Keratinocyte (primary cell): Measurements from ENCODE around the gene TNFSF15. TPM values are rescaled to one million over a fixed set of nuclear protein-coding genes. Genes with fewer than 3 reads are reported as not detected.

ENCODE experiments used
- DNase-seq: peaks from one replicate; pipeline ENCODE4 v3.0.0-alpha.2; 2011; ENCODE audit warnings: low read depth, missing footprints, low spot score
- FAIRE-seq: peaks from 2 replicates; lab custom pipeline; 2011; peaks lifted over from hg19 to GRCh38; lab: Jason Lieb, UNC
- H2AFZ ChIP-seq: 2 replicates; pipeline ENCODE4 v1.6.0; 2012; ENCODE audit warnings: low read length, control low read depth, inconsistent platforms; ENCODE audit not compliant: control insufficient read depth
- H3K27ac ChIP-seq: 2 replicates; pipeline ENCODE4 v1.5.1; 2011; ENCODE audit warnings: low read length; ENCODE audit not compliant: control insufficient read depth, insufficient read depth
- H3K27me3 ChIP-seq: 3 replicates; pipeline ENCODE4 v1.6.0; 2011; ENCODE audit warnings: low read length; ENCODE audit not compliant: control insufficient read depth, insufficient read depth; ENCODE audit errors: extremely low read depth
- H3K36me3 ChIP-seq, 2 experiments: 2 replicates in 1 of 2; 3 replicates in 1 of 2; pipeline ENCODE4 v1.5.1; 2011; ENCODE audit warnings: low read length in 2 of 2, mild to moderate bottlenecking in 1 of 2; ENCODE audit not compliant: control insufficient read depth in 2 of 2, insufficient read depth in 2 of 2; ENCODE audit errors: extremely low read depth in 1 of 2
- H3K4me1 ChIP-seq: 3 replicates; pipeline ENCODE4 v1.5.1; 2011; ENCODE audit warnings: low read length; ENCODE audit not compliant: control insufficient read depth, insufficient read depth; ENCODE audit errors: extremely low read depth
- H3K4me2 ChIP-seq: 3 replicates; pipeline ENCODE4 v1.6.0; 2011; ENCODE audit warnings: low read depth, low read length; ENCODE audit not compliant: control insufficient read depth, insufficient read depth; ENCODE audit errors: extremely low read depth
- H3K4me3 ChIP-seq, 3 experiments: fragments of 200-600 bp in 1 of 3; sonication (generic) in 1 of 3; 2 replicates in 2 of 3; 3 replicates in 1 of 3; pipeline ENCODE4 v1.5.1; 2011 to 2016; ENCODE audit warnings: low read length in 3 of 3, mild to moderate bottlenecking in 3 of 3, control low read depth in 2 of 3, inconsistent platforms in 1 of 3, low read depth in 1 of 3, mixed read lengths in 1 of 3, mixed run types in 1 of 3, moderate library complexity in 1 of 3; ENCODE audit not compliant: control insufficient read depth in 2 of 3, insufficient read depth in 2 of 3; ENCODE audit errors: extremely low read depth in 1 of 3
- H3K79me2 ChIP-seq: 2 replicates; pipeline ENCODE4 v1.6.0; 2012; ENCODE audit warnings: low read length; ENCODE audit not compliant: control insufficient read depth, insufficient read depth
- H3K9ac ChIP-seq: 3 replicates; pipeline ENCODE4 v1.6.0; 2011; ENCODE audit warnings: low read length; ENCODE audit not compliant: control insufficient read depth, insufficient read depth; ENCODE audit errors: extremely low read depth
- H3K9me1 ChIP-seq: 3 replicates; pipeline ENCODE4 v1.6.0; 2011; ENCODE audit warnings: low read length; ENCODE audit not compliant: control insufficient read depth, insufficient read depth; ENCODE audit errors: extremely low read depth
- H3K9me3 ChIP-seq: 2 replicates; pipeline ENCODE4 v1.5.1; 2012; ENCODE audit warnings: low read depth, low read length; ENCODE audit not compliant: control insufficient read depth
- H4K20me1 ChIP-seq: 3 replicates; pipeline ENCODE4 v1.6.0; 2011; ENCODE audit warnings: low read length; ENCODE audit not compliant: control insufficient read depth, insufficient read depth; ENCODE audit errors: extremely low read depth
- CTCF ChIP-seq, 3 experiments: IDR thresholded peaks in 1 of 3; conservative IDR thresholded peaks in 1 of 3; optimal IDR thresholded peaks in 1 of 3; 2 replicates in 2 of 3; 3 replicates in 1 of 3; pipeline versions ENCODE3 to v1.5.1; 2011; ENCODE audit warnings: low read length in 3 of 3, mild to moderate bottlenecking in 3 of 3, moderate library complexity in 2 of 3, control low read depth in 1 of 3, inconsistent platforms in 1 of 3; ENCODE audit not compliant: insufficient read depth in 2 of 3; ENCODE audit errors: extremely low read depth in 1 of 3
- EZH2 ChIP-seq: IDR thresholded peaks from one replicate; pipeline ENCODE4 v1.6.1; 2012; ENCODE audit warnings: inconsistent platforms, mild to moderate bottlenecking, low read length, moderate library complexity
- dilution Hi-C: fragments of 300-500 bp; cut with MboI; formaldehyde crosslinking; loops from one replicate; pipeline ENCODE4 v1.7.0; 2020; ENCODE audit warnings: low sequenced_read_pairs; ENCODE audit not compliant: extremely low pct_ligation_motif_present
- polyA minus RNA-seq, 3 experiments: library from RNA; depleted of rRNA, polyadenylated mRNA; stranded (reverse); fragments of >200 nt; gene quantifications; 1 replicate in 1 of 3; 2 replicates in 1 of 3; 3 replicates in 1 of 3; pipeline ENCODE4 v1.2.3, GENCODE V29; 2011
- polyA plus RNA-seq, 5 experiments: library from polyadenylated mRNA; depleted of rRNA in 3 of 5; stranded (reverse) in 3 of 5; stranded (forward) in 1 of 5; unstranded in 1 of 5; fragments of >200 nt; gene quantifications; 1 replicate in 1 of 5; 2 replicates in 3 of 5; 3 replicates in 1 of 5; pipeline versions ENCODE4 v1.2.1 to v1.2.3, GENCODE V29; 2011 to 2012; ENCODE audit warnings: missing spikeins in 2 of 5, low read depth in 1 of 5, low replicate concordance in 1 of 5

The TNFSF15 gene
- polyA plus RNA-seq (0.84 to 1.1 TPM (median 0.89 TPM) in 3 replicates), polyA minus RNA-seq (0.43 to 1.1 TPM (median 1.1 TPM) in 3 replicates)
- 0.25 TPM for polyA plus RNA-seq (2011; ENCODE audit: low read depth)
- polyA plus RNA-seq (2011; cell fraction: cytosol; rRNA removed), result 0.52 and 0.80 TPM in 2 replicates
- 2.0 and 2.1 TPM in 2 replicates for polyA plus RNA-seq (2011; cell fraction: nucleus; rRNA removed)
- 0.39 and 0.40 TPM in 2 replicates for polyA plus RNA-seq (2012; ENCODE audit: low replicate concordance)
- polyA minus RNA-seq (2011; cell fraction: cytosol; rRNA and poly(A)+ RNA removed), result 0.77 TPM
- 1.7 and 4.2 TPM in 2 replicates for polyA minus RNA-seq (2011; cell fraction: nucleus; rRNA and poly(A)+ RNA removed)

DNA sequence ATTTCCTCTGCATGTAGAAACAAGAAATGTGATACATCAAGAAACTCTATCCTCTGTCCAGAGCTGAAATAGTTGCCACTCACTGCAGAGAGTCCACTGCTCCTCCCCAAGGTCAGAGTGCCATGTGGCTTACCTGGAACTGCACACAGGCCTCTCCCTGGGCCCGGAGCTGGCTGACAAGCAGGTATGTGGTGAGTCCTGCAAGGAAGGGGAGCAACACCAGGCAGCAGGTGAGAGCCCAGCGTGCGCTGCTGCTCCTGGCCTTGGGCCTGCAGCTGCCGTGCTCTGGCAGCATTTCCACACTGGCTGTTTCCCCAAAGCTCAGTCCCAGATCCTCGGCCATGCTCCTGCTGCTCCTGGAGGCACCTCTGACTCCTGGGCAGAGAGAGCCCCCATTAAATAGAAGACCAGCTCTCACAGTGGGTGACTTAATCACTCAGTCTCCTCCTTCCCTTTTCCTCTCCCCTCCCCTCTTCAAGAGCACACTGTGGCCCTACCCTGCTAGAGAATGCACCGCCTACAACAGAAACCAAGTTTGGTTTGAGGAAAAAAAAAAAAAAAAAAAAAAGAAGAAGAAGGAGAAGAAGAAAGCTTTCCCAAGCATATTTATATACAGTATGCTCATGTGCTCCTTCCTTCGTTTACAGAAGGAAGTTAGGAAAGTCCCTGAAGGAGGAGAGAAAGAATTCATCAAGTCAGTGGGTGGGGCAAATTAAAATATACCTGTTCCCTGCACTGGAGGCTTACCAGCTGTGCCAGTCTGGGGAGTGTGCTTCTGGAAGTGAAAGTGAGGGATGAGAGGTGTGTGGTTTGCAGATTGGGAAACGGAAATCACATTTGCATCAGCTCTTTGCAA lies at the start of gene TNFSF15:
Gene TNFSF15 (minus strand): TSS at position 370 of the 856 bp plus-strand sequence. CDS start 27 bp downstream, at position 343.
- DNase-seq (no peak), FAIRE-seq (peak; percentile 46)
- Histone ChIP-seq H3K4me3 (peak within 1 kb of the TSS; percentile 4 to 37 (median 24)), H3K9ac (peak within 1 kb of the TSS; percentile 41), H3K79me2 (no peaks in the 10 kb centered on the region), H4K20me1 (no peaks in the 10 kb centered on the region), H3K9me1 (no peaks in the 10 kb centered on the region), H3K9me3 (no peaks in the 10 kb centered on the region), H3K27ac (peak within 1 kb of the TSS; percentile 67), H3K27me3 (no peaks in the 10 kb centered on the region), H2AFZ (peak within 1 kb of the TSS; percentile 65), H3K4me2 (peak within 1 kb of the TSS; percentile 85), H3K4me1 (peaks cover 31% of the 10 kb centered on the region), H3K36me3 (no peaks in the 10 kb centered on the region)
- TF ChIP-seq EZH2 (no peak), CTCF (optimal IDR thresholded peaks at IDR 0.05 in 1 of 3, IDR thresholded peaks at IDR 0.05 in 1 of 3, conservative IDR thresholded peaks at IDR 0.05 in 1 of 3; ENCODE audit: extremely low read depth in 1 of 3, insufficient read depth in 2 of 3, low read length in 3 of 3) (no peak)
- dilution Hi-C loops, result no loop called here

GRCh38 chr9:114855488-114855887 lies 49.6 kb upstream of the TNFSF15 start:
- no peaks in the 10 kb centered on the region for H4K20me1 ChIP-seq
- H3K27ac ChIP-seq, result no peak overlapping the region
- no peaks in the 10 kb centered on the region for H3K27me3 ChIP-seq
- FAIRE-seq (no peak), DNase-seq (no peak)
- H3K9me3 ChIP-seq, result no peaks in the 10 kb centered on the region
- TF ChIP-seq CTCF (optimal IDR thresholded peaks at IDR 0.05 in 1 of 3, IDR thresholded peaks at IDR 0.05 in 1 of 3, conservative IDR thresholded peaks at IDR 0.05 in 1 of 3; ENCODE audit: extremely low read depth in 1 of 3, insufficient read depth in 2 of 3, low read length in 3 of 3), result no peak
- no peak for TF ChIP-seq EZH2
- no peak overlapping the region for H3K4me3 ChIP-seq
- dilution Hi-C loops, result no loop called here
- H3K4me2 ChIP-seq, result no peak overlapping the region
- no peaks in the 10 kb centered on the region for H3K36me3 ChIP-seq
- no peaks in the 10 kb centered on the region for H3K9me1 ChIP-seq
- H3K79me2 ChIP-seq, result no peaks in the 10 kb centered on the region
- no peak overlapping the region for H3K9ac ChIP-seq
- peaks cover 8% of the 10 kb centered on the region for H3K4me1 ChIP-seq
- H2AFZ ChIP-seq, result no peak overlapping the region
